ENCODE results near the gene TAGLN3.
A peak's percentile ranks its signal among the peaks of the same experiment; 100 is the strongest.

Gene TAGLN3

GRCh38 chr3:111967651-111968274, 31.0 kb upstream of the TAGLN3 start:
- Mint-ChIP-seq H3K9me3 (no peaks in the 10 kb centered on the region), H3K27ac (no peak overlapping the region), H3K27me3 (ENCODE audit: low read depth) (no peaks in the 10 kb centered on the region), H3K36me3 (ENCODE audit: low read depth) (no peaks in the 10 kb centered on the region), H3K4me1 (ENCODE audit: low read depth) (peaks cover 3% of the 10 kb centered on the region), H3K4me3 (no peak overlapping the region)

GRCh38 chr3:111968319-111969054, 30.2 kb upstream of the TAGLN3 start:
- Mint-ChIP-seq H3K4me1 (ENCODE audit: low read depth) (peaks cover 3% of the 10 kb centered on the region), H3K4me3 (no peak overlapping the region), H3K27ac (no peak overlapping the region), H3K9me3 (no peaks in the 10 kb centered on the region), H3K36me3 (ENCODE audit: low read depth) (no peaks in the 10 kb centered on the region), H3K27me3 (ENCODE audit: low read depth) (no peaks in the 10 kb centered on the region)

GRCh38 chr3:111970376-111970775, 28.3 kb upstream of the TAGLN3 start:
- Mint-ChIP-seq H3K27ac (no peak overlapping the region), H3K27me3 (ENCODE audit: low read depth) (peaks cover 9% of the 10 kb centered on the region), H3K36me3 (ENCODE audit: low read depth) (no peaks in the 10 kb centered on the region), H3K4me1 (ENCODE audit: low read depth) (peaks cover 3% of the 10 kb centered on the region), H3K4me3 (no peak overlapping the region), H3K9me3 (no peaks in the 10 kb centered on the region)

GRCh38 chr3:111971533-111972130, 27.1 kb upstream of the TAGLN3 start:
- Mint-ChIP-seq H3K4me1 (ENCODE audit: low read depth) (peaks cover 3% of the 10 kb centered on the region), H3K27ac (no peak overlapping the region), H3K36me3 (ENCODE audit: low read depth) (no peaks in the 10 kb centered on the region), H3K27me3 (ENCODE audit: low read depth) (peaks cover 16% of the 10 kb centered on the region), H3K9me3 (no peaks in the 10 kb centered on the region), H3K4me3 (no peak overlapping the region)

GRCh38 chr3:111972891-111973290, 25.8 kb upstream of the TAGLN3 start:
- no peaks in the 10 kb centered on the region for H3K36me3 Mint-ChIP-seq (ENCODE audit: low read depth)
- H3K27me3 Mint-ChIP-seq (ENCODE audit: low read depth): peaks cover 23% of the 10 kb centered on the region
- H3K4me1 Mint-ChIP-seq (ENCODE audit: low read depth): peaks cover 2% of the 10 kb centered on the region
- H3K4me3 Mint-ChIP-seq: no peak overlapping the region
- H3K27ac Mint-ChIP-seq: no peak overlapping the region
- no peaks in the 10 kb centered on the region for H3K9me3 Mint-ChIP-seq

- H3K9me3 Mint-ChIP-seq: no peaks in the 10 kb centered on the region
- H3K27me3 Mint-ChIP-seq (ENCODE audit: low read depth): peaks cover 28% of the 10 kb centered on the region
- H3K27ac Mint-ChIP-seq: no peak overlapping the region
- H3K4me3 Mint-ChIP-seq: no peak overlapping the region
- H3K36me3 Mint-ChIP-seq (ENCODE audit: low read depth): peaks cover 1% of the 10 kb centered on the region
- peaks cover 14% of the 10 kb centered on the region for H3K4me1 Mint-ChIP-seq (ENCODE audit: low read depth)
Observed at GRCh38 chr3:111975131-111975530, 23.6 kb upstream of the TAGLN3 start.

GRCh38 chr3:111976254-111976653, 22.5 kb upstream of the TAGLN3 start:
- H3K27ac Mint-ChIP-seq: no peak overlapping the region
- peaks cover 3% of the 10 kb centered on the region for H3K36me3 Mint-ChIP-seq (ENCODE audit: low read depth)
- no peak overlapping the region for H3K4me3 Mint-ChIP-seq
- H3K9me3 Mint-ChIP-seq: no peaks in the 10 kb centered on the region
- H3K27me3 Mint-ChIP-seq (ENCODE audit: low read depth): peaks cover 28% of the 10 kb centered on the region
- peaks cover 25% of the 10 kb centered on the region for H3K4me1 Mint-ChIP-seq (ENCODE audit: low read depth)

GRCh38 chr3:111978583-111979433, 19.9 kb upstream of the TAGLN3 start, which contains the start of gene ABHD10:
Gene ABHD10 (plus strand): TSS chr3:111979026. CDS start chr3:111979062, 36 bp downstream.
- peak within 1 kb of the TSS; percentile 81 for H3K4me3 Mint-ChIP-seq

GRCh38 chr3:111979434-111980038, 19.2 kb upstream of the TAGLN3 start:
- Mint-ChIP-seq H3K4me1 (ENCODE audit: low read depth) (peaks cover 43% of the 10 kb centered on the region), H3K4me3 (peak overlapping the region; percentile 81), H3K27ac (peak overlapping the region; percentile 81), H3K9me3 (no peaks in the 10 kb centered on the region), H3K27me3 (ENCODE audit: low read depth) (peaks cover 19% of the 10 kb centered on the region), H3K36me3 (ENCODE audit: low read depth) (peaks cover 9% of the 10 kb centered on the region)

More at GRCh38 chr3:111978583-111979433, 19.9 kb upstream of the TAGLN3 start, which contains the start of gene ABHD10:
- Mint-ChIP-seq H3K27ac (peak within 1 kb of the TSS; percentile 81), H3K9me3 (no peaks in the 10 kb centered on the region), H3K27me3 (ENCODE audit: low read depth) (peaks cover 25% of the 10 kb centered on the region), H3K36me3 (ENCODE audit: low read depth) (peaks cover 6% of the 10 kb centered on the region), H3K4me1 (ENCODE audit: low read depth) (peaks cover 40% of the 10 kb centered on the region)

- H3K4me1 Mint-ChIP-seq (ENCODE audit: low read depth): peaks cover 55% of the 10 kb centered on the region
- peaks cover 19% of the 10 kb centered on the region for H3K27me3 Mint-ChIP-seq (ENCODE audit: low read depth)
- no peaks in the 10 kb centered on the region for H3K9me3 Mint-ChIP-seq
- peaks cover 14% of the 10 kb centered on the region for H3K36me3 Mint-ChIP-seq (ENCODE audit: low read depth)
- H3K27ac Mint-ChIP-seq: no peak overlapping the region
- H3K4me3 Mint-ChIP-seq: peak overlapping the region; percentile 81
Observed at GRCh38 chr3:111980716-111981456, 17.8 kb upstream of the TAGLN3 start.

- Mint-ChIP-seq H3K4me1 (ENCODE audit: low read depth) (peaks cover 55% of the 10 kb centered on the region), H3K27me3 (ENCODE audit: low read depth) (peaks cover 14% of the 10 kb centered on the region), H3K9me3 (no peaks in the 10 kb centered on the region), H3K4me3 (no peak overlapping the region), H3K27ac (no peak overlapping the region), H3K36me3 (ENCODE audit: low read depth) (peaks cover 18% of the 10 kb centered on the region)
Observed at GRCh38 chr3:111981457-111981763, 17.3 kb upstream of the TAGLN3 start.

GRCh38 chr3:111984636-111985298, 14.0 kb upstream of the TAGLN3 start:
- Mint-ChIP-seq H3K9me3 (no peaks in the 10 kb centered on the region), H3K27me3 (ENCODE audit: low read depth) (no peaks in the 10 kb centered on the region), H3K4me3 (no peak overlapping the region), H3K4me1 (ENCODE audit: low read depth) (peaks cover 61% of the 10 kb centered on the region), H3K36me3 (ENCODE audit: low read depth) (peaks cover 34% of the 10 kb centered on the region), H3K27ac (peak overlapping the region; percentile 15)

GRCh38 chr3:111986800-111987199, 11.9 kb upstream of the TAGLN3 start:
- Mint-ChIP-seq H3K9me3 (no peaks in the 10 kb centered on the region), H3K27ac (peak overlapping the region; percentile 14), H3K4me1 (ENCODE audit: low read depth) (peaks cover 42% of the 10 kb centered on the region), H3K27me3 (ENCODE audit: low read depth) (no peaks in the 10 kb centered on the region), H3K36me3 (ENCODE audit: low read depth) (peaks cover 37% of the 10 kb centered on the region), H3K4me3 (no peak overlapping the region)

All from T-helper 1 cell treated with Interleukin-12 subunit alpha and Interleukin-12 subunit beta and Interleukin-4 antibody, amounts not matched to agents 30 μg/mL and 1 μg/mL, for 36 hours (primary cell).